ENCODE data around the gene MACC1. TPM values are rescaled to one million over a fixed set of nuclear protein-coding genes. Genes with fewer than 3 reads are reported as not detected.

Gene MACC1
- total and polyA plus RNA-seq, 2 donors (not counting 3 experiments of a cell fraction or from before 2014, with no cell fraction given) = not detected

- no peak for TF ChIP-seq MAX (IDR thresholded peaks at IDR 0.05; ENCODE audit: insufficient read depth, insufficient read length)
- TF ChIP-seq JUN (IDR thresholded peaks at IDR 0.05; ENCODE audit: borderline replicate concordance, insufficient read depth, insufficient read length, low read depth) = no peak
- Histone ChIP-seq H3K27ac (ENCODE audit: insufficient read depth, low read depth, low read length) (no peak overlapping the region), H4K20me1 (replicated peaks; ENCODE audit: control insufficient read depth, extremely low read depth, insufficient read depth, low read length) (no peaks in the 10 kb centered on the region), H3K27me3 (ENCODE audit: control insufficient read depth in 2 of 2, insufficient read depth in 2 of 2, low read length in 2 of 2) (no peaks in the 10 kb centered on the region), H3K9me3 (replicated peaks; ENCODE audit: control insufficient read depth, insufficient read depth, low read length) (no peaks in the 10 kb centered on the region), H3K4me1 (ENCODE audit: control insufficient read depth, extremely low read depth, insufficient read depth, low read length) (peaks cover 11% of the 10 kb centered on the region), H3K4me3 (replicated peaks in 1 of 3; ENCODE audit: insufficient read depth in 1 of 3, low read depth in 1 of 3, low read length in 3 of 3) (no peak overlapping the region), H3K9ac (replicated peaks; ENCODE audit: extremely low read depth, insufficient read depth, low read length) (no peak overlapping the region), H3K79me2 (ENCODE audit: control insufficient read depth, insufficient read depth, low read length) (no peaks in the 10 kb centered on the region), H3K9me1 (replicated peaks; ENCODE audit: control insufficient read depth, extremely low read depth, insufficient read depth, low read length) (no peaks in the 10 kb centered on the region), H3K4me2 (ENCODE audit: insufficient read depth, low read length) (no peak overlapping the region), H3K36me3 (ENCODE audit: control insufficient read depth in 2 of 2, extremely low read depth in 1 of 2, insufficient read depth in 2 of 2, low read length in 2 of 2) (no peaks in the 10 kb centered on the region), H2AFZ (ENCODE audit: low read depth, low read length) (no peak overlapping the region)
- intact Hi-C loops (cut with micrococcal nuclease) = no loop called here
- ChIA-PET CTCF (interaction anchor here (0.7 to 1.5 kb wide), 5 partner anchors 8 to 456 kb away, joined by 3 to 4 read pairs (median 3); partner anchors contain the start of gene MACC1), POLR2A (no interaction called here)
- BruUV-seq (replicated peaks) = no TSS peak
- dilution Hi-C loops (cut with MboI; ENCODE audit: extremely low pct_ligation_motif_present, low sequenced_read_pairs) = loop anchor here (25.0 kb wide), 1 partner anchor 109 kb away; no protein-coding TSS in a partner anchor
- DNase-seq (ENCODE audit: low read depth, low spot score) (no peak), FAIRE-seq (no peak)
Measured at GRCh38 chr7:20203316-20203715, 13.9 kb downstream of the MACC1 start.

GRCh38 chr7:20201380-20201779 is 15.8 kb downstream of the MACC1 start:
- TF ChIP-seq POLR2A (IDR thresholded peaks at IDR 0.05; ENCODE audit: low read depth, low read length) = no peak
- TF ChIP-seq EZH2 (IDR thresholded peaks at IDR 0.05; ENCODE audit: borderline replicate concordance, low read depth, low read length, severe bottlenecking) = no peak
- TF ChIP-seq MAX (IDR thresholded peaks at IDR 0.05; ENCODE audit: insufficient read depth, insufficient read length) = no peak
- no peak for TF ChIP-seq JUN (IDR thresholded peaks at IDR 0.05; ENCODE audit: borderline replicate concordance, insufficient read depth, insufficient read length, low read depth)
- TF ChIP-seq POLR2AphosphoS5 (IDR thresholded peaks at IDR 0.05; ENCODE audit: insufficient read depth, low read depth, low read length) = no peak
- Histone ChIP-seq H3K9me1 (replicated peaks; ENCODE audit: control insufficient read depth, extremely low read depth, insufficient read depth, low read length) (no peaks in the 10 kb centered on the region), H3K36me3 (ENCODE audit: control insufficient read depth in 2 of 2, extremely low read depth in 1 of 2, insufficient read depth in 2 of 2, low read length in 2 of 2) (no peaks in the 10 kb centered on the region), H3K27ac (ENCODE audit: insufficient read depth, low read depth, low read length) (no peak overlapping the region), H3K79me2 (ENCODE audit: control insufficient read depth, insufficient read depth, low read length) (no peaks in the 10 kb centered on the region), H4K20me1 (replicated peaks; ENCODE audit: control insufficient read depth, extremely low read depth, insufficient read depth, low read length) (no peaks in the 10 kb centered on the region), H3K4me2 (ENCODE audit: insufficient read depth, low read length) (no peak overlapping the region), H3K27me3 (ENCODE audit: control insufficient read depth in 2 of 2, insufficient read depth in 2 of 2, low read length in 2 of 2) (no peaks in the 10 kb centered on the region), H3K4me3 (replicated peaks in 1 of 3; ENCODE audit: insufficient read depth in 1 of 3, low read depth in 1 of 3, low read length in 3 of 3) (no peak overlapping the region), H2AFZ (ENCODE audit: low read depth, low read length) (peak overlapping the region; percentile 3), H3K4me1 (ENCODE audit: control insufficient read depth, extremely low read depth, insufficient read depth, low read length) (peaks cover 11% of the 10 kb centered on the region), H3K9me3 (replicated peaks; ENCODE audit: control insufficient read depth, insufficient read depth, low read length) (no peaks in the 10 kb centered on the region), H3K9ac (replicated peaks; ENCODE audit: extremely low read depth, insufficient read depth, low read length) (no peak overlapping the region)
- intact Hi-C loops (cut with micrococcal nuclease) (loop anchor here (1.0 kb wide), 1 partner anchor 29 kb away; no protein-coding TSS in a partner anchor), dilution Hi-C loops (cut with MboI; ENCODE audit: extremely low pct_ligation_motif_present, low sequenced_read_pairs) (loop anchor here (25.0 kb wide), 1 partner anchor 111 kb away; no protein-coding TSS in a partner anchor)
- CTCF ChIA-PET = interaction anchor here (1.2 kb wide), 1 partner anchor 50 kb away, joined by 3 read pairs; no protein-coding TSS in a partner anchor
- BruUV-seq (replicated peaks) = no TSS peak
- POLR2A ChIA-PET = no interaction called here
- DNase-seq (ENCODE audit: low read depth, low spot score) (no peak), FAIRE-seq (no peak)
